HUES64 (cell line): ENCODE results near the gene TMEM156.

Experiments
- H3K27ac ChIP-seq: 2 replicates; pipeline ENCODE4 v1.7.0; 2013; ENCODE audit warnings: low read depth, low read length, inconsistent platforms
- H3K27me3 ChIP-seq: 2 replicates; pipeline ENCODE4 v1.6.1; 2013; ENCODE audit warnings: mild to moderate bottlenecking, low read length; ENCODE audit not compliant: insufficient read depth
- H3K36me3 ChIP-seq: 2 replicates; pipeline ENCODE4 v1.6.1; 2013; ENCODE audit warnings: mild to moderate bottlenecking, low read length; ENCODE audit not compliant: insufficient read depth
- H3K4me1 ChIP-seq: 2 replicates; pipeline ENCODE4 v1.6.1; 2013; ENCODE audit warnings: mild to moderate bottlenecking, low read length, moderate library complexity; ENCODE audit not compliant: insufficient read depth
- H3K4me3 ChIP-seq: 2 replicates; pipeline ENCODE4 v1.5.1; 2013; ENCODE audit warnings: mild to moderate bottlenecking, low read length, moderate library complexity
- H3K9ac ChIP-seq: 2 replicates; pipeline ENCODE4 v1.6.1; 2013; ENCODE audit warnings: mild to moderate bottlenecking, low read depth, low read length
- H3K9me3 ChIP-seq: 2 replicates; pipeline ENCODE4 v1.6.1; 2013; ENCODE audit warnings: low read depth, low read length; ENCODE audit not compliant: insufficient read depth
- WGBS: fragments of 150-250, 120-280 bp; methylation state at CpG from one replicate; pipeline ENCODE4 v1.1.7; 2013; ENCODE audit warnings: missing lambda C conversion rate; 5-methylcytosine and 5-hydroxymethylcytosine counted together

Gene TMEM156

DNA sequence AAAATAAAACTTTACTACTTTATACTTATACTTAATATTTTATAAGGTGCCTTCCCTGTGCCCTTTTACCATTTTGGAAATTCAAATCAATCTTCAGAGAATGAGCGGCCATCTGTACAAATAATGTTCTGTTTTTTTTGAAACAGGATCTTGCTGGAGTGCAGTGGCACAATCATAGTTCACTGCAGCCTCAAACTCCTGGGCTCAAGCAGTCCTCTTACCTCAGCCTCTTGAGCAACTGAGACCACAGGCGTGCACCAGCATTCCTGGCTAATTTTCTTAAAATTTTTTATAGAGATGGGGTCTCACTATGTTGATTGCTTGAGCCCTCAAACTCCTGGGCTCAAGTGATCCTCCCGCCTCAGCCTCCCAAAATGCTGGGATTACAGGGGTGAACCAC is 111.1 kb downstream of the TMEM156 start:
- WGBS: 96% methylated on average over 3 of the region's 3 CpGs
- peaks cover 3% of the 10 kb centered on the region; the same call in 1 of the 2 replicates for H3K4me1 ChIP-seq
- H3K36me3 ChIP-seq: 0 out of 2 replicates have a peak, but pooled peaks cover 3% of the 10 kb centered on the region
- no peaks in the 10 kb centered on the region for H3K9me3 ChIP-seq
- H3K9ac ChIP-seq: no peak overlapping the region
- H3K27me3 ChIP-seq: no peaks in the 10 kb centered on the region
- H3K4me3 ChIP-seq: no peak overlapping the region
- no peak overlapping the region for H3K27ac ChIP-seq

DNA sequence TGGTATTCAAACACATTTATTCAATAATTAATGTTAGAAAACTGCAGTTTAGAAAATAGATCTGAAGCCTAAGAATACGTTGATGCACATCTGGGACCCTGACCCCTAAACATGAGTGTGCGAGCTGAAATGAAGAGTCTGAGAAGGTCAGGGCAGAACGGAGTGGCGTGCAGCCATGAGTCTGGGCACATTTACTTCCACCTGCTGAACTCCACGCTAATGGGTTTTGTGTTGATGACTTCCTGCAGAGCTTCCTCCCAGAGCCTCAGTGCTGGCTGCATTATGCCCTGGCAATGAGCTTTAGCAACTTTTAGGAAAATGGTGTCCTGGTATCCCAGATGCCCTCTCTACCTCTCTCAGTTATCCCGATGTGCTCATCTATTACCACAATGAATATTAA is 111.5 kb downstream of the TMEM156 start:
- WGBS: 97% methylated on average over 6 of the region's 6 CpGs
- H3K27me3 ChIP-seq: no peaks in the 10 kb centered on the region
- H3K36me3 ChIP-seq: 0 out of 2 replicates have a peak, but pooled peaks cover 3% of the 10 kb centered on the region
- no peaks in the 10 kb centered on the region for H3K9me3 ChIP-seq
- no peak overlapping the region for H3K27ac ChIP-seq
- no peak overlapping the region for H3K9ac ChIP-seq
- H3K4me1 ChIP-seq: peaks cover 3% of the 10 kb centered on the region; the same call in 1 of the 2 replicates
- H3K4me3 ChIP-seq: no peak overlapping the region

GRCh38 chr4:38920186-38920585 is 112.0 kb downstream of the TMEM156 start:
- no peak overlapping the region for H3K4me3 ChIP-seq
- H3K9me3 ChIP-seq: no peaks in the 10 kb centered on the region
- H3K27ac ChIP-seq: no peak overlapping the region
- H3K4me1 ChIP-seq: peaks cover 3% of the 10 kb centered on the region; the same call in 1 of the 2 replicates
- 0 out of 2 replicates have a peak, but pooled peaks cover 4% of the 10 kb centered on the region for H3K36me3 ChIP-seq
- 94% methylated on average over 2 of the region's 2 CpGs for WGBS
- no peak overlapping the region for H3K9ac ChIP-seq
- no peaks in the 10 kb centered on the region for H3K27me3 ChIP-seq

- Histone ChIP-seq H3K27ac (no peak overlapping the region), H3K36me3 (0 out of 2 replicates have a peak, but pooled peaks cover 5% of the 10 kb centered on the region)
Observed at GRCh38 chr4:38919494-38919893, 112.7 kb downstream of the TMEM156 start.

DNA sequence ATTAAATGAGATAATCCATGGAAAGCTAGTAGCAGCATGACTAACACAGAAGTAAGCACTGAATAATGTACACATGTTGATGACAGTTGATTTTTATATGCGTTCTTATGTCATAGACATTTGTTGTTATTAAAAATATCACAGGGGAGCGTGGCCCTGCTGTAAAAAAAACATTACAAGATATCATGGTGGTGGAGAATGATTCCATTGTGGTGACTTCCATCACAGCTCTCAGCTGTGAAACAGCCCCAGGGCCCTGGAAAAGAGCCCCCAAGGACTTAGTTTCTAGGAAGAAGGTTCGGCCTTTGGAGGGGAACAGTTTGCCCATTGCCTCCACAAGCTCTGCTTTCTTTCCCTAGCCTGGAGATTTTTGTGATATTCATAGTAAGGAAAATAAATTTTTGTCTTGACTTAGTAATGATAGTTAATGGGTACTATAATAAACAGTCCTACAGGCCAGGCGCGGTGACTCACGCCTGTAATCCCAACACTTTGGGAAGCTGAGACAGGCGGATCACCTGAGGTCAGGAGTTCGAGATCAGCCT is 114.7 kb downstream of the TMEM156 start:
- no peak overlapping the region for H3K27ac ChIP-seq
- no peaks in the 10 kb centered on the region for H3K9me3 ChIP-seq
- no peak overlapping the region for H3K9ac ChIP-seq
- H3K27me3 ChIP-seq: no peaks in the 10 kb centered on the region
- no peaks in the 10 kb centered on the region for H3K4me1 ChIP-seq
- H3K36me3 ChIP-seq: 0 out of 2 replicates have a peak, but pooled peaks cover 5% of the 10 kb centered on the region
- 85% methylated on average over 8 of the region's 8 CpGs for WGBS
- no peak overlapping the region for H3K4me3 ChIP-seq

More at GRCh38 chr4:38919494-38919893, 112.7 kb downstream of the TMEM156 start:
- H3K4me3 ChIP-seq: no peak overlapping the region
- whole genome bisulfite sequencing: 98% methylated on average over 3 of the region's 3 CpGs
- H3K9ac ChIP-seq: no peak overlapping the region
- peaks cover 2% of the 10 kb centered on the region; the same call in 1 of the 2 replicates for H3K4me1 ChIP-seq
- no peaks in the 10 kb centered on the region for H3K27me3 ChIP-seq
- no peaks in the 10 kb centered on the region for H3K9me3 ChIP-seq
